Lower leg skin (tissue), 3 donors: Measurements from ENCODE around the gene MYD88.

Experiments used
- CTCF ChIP-seq, 3 donors: fragments of 450-650 bp; IDR thresholded peaks; one replicate each; pipeline ENCODE4 v1.5.1; 2016; ENCODE audit warnings: antibody characterized with exemption in 3 of 3, mild to moderate bottlenecking in 3 of 3, moderate library complexity in 2 of 3
- POLR2A ChIP-seq, 2 donors: fragments of 450-650 bp; IDR thresholded peaks; one replicate each; pipeline ENCODE4 v1.6.1; 2016 to 2017; ENCODE audit warnings: antibody characterized with exemption in 2 of 2, mild to moderate bottlenecking in 1 of 2, moderate library complexity in 1 of 2

- TF ChIP-seq CTCF (IDR thresholded peaks at IDR 0.05) (no peak), POLR2A (IDR thresholded peaks at IDR 0.05) (no peak)
These were observed 29.9 kb downstream of the MYD88 start for GRCh38 chr3:38168151-38169026.
